Thoracic aorta (tissue), 2 donors: ENCODE data around the gene USP40. TPM values are rescaled to one million over a fixed set of nuclear protein-coding genes. Genes with fewer than 3 reads are reported as not detected.

Source experiments
- ATAC-seq: fragments of 150-250 bp; one replicate; pipeline ENCODE4 v1.8.0; 2017; ENCODE audit warnings: low read depth; ENCODE audit not compliant: insufficient number of reproducible peaks, low FRiP score
- DNase-seq: peaks from one replicate; pipeline ENCODE4 v3.0.0-alpha.2; 2020; ENCODE audit warnings: low spot score
- H3K27ac ChIP-seq, 2 donors: fragments of 200-600 bp; sonication (generic); 1 replicate in 1 of 2; 2 replicates in 1 of 2; pipeline ENCODE4 v1.5.1; 2016; ENCODE audit warnings: mild to moderate bottlenecking in 2 of 2, moderate library complexity in 2 of 2
- H3K27me3 ChIP-seq: fragments of 200-600 bp; sonication (generic); replicated peaks from 2 replicates; pipeline ENCODE4 v1.6.0; 2016; ENCODE audit warnings: mild to moderate bottlenecking; ENCODE audit not compliant: insufficient read depth
- H3K36me3 ChIP-seq: fragments of 200-600 bp; sonication (generic); one replicate; pipeline ENCODE4 v1.5.1; 2016
- H3K4me1 ChIP-seq, 2 donors: fragments of 200-600 bp; sonication (generic); 1 replicate in 1 of 2; 2 replicates in 1 of 2; pipeline versions ENCODE4 v1.5.1 to v1.6.0; 2016; ENCODE audit warnings: low read depth in 2 of 2, mild to moderate bottlenecking in 1 of 2; ENCODE audit not compliant: control insufficient read depth in 1 of 2
- H3K4me3 ChIP-seq: fragments of 200-600 bp; sonication (generic); 2 replicates; pipeline ENCODE4 v1.5.1; 2016; ENCODE audit warnings: mild to moderate bottlenecking
- H3K9me3 ChIP-seq: fragments of 200-600 bp; sonication (generic); 2 replicates; pipeline ENCODE4 v1.5.1; 2016
- total RNA-seq, 2 donors: library from RNA; depleted of rRNA; stranded (reverse); fragments of >200 nt; gene quantifications; one replicate each; pipeline versions ENCODE4 v1.1.0 to v1.2.3, GENCODE V29; 2016
- TF ChIP-seq, protein P1 (sequence below): fragments of 200-600 bp; sonication (generic); IDR thresholded peaks from one replicate; pipeline ENCODE4 v1.5.1; 2019; ENCODE audit warnings: antibody characterized with exemption

Gene USP40
- total RNA-seq, 2 donors from 2014 or later, result 23.3 to 30.0 TPM

DNA sequence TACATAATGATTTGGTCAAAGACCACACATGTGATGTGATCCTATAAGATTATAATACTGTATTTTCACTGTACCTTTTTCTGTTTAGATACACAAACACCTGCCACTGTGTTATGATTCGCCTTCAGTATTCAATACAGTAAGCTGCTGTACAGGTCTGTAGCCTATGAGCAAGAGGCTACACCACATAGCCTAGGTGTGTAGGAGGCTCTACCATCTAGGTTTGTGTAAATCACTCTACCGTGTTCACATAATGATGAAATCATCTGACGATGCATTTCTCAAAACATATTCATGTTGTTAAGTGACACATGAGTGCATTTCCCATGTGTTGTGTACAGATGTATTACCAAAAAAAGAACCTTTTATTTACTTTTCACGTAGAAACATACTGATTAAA is 74.5 kb downstream of the USP40 start:
- no peaks in the 10 kb centered on the region for H3K27me3 ChIP-seq
- DNase-seq, result no peak
- no peaks in the 10 kb centered on the region for H3K9me3 ChIP-seq
- H3K27ac ChIP-seq, result no peak overlapping the region
- H3K36me3 ChIP-seq, result peaks cover 3% of the 10 kb centered on the region
- peaks cover 19 to 33% of the 10 kb centered on the region in 2 donors for H3K4me1 ChIP-seq
- TF ChIP-seq, protein P1, sequence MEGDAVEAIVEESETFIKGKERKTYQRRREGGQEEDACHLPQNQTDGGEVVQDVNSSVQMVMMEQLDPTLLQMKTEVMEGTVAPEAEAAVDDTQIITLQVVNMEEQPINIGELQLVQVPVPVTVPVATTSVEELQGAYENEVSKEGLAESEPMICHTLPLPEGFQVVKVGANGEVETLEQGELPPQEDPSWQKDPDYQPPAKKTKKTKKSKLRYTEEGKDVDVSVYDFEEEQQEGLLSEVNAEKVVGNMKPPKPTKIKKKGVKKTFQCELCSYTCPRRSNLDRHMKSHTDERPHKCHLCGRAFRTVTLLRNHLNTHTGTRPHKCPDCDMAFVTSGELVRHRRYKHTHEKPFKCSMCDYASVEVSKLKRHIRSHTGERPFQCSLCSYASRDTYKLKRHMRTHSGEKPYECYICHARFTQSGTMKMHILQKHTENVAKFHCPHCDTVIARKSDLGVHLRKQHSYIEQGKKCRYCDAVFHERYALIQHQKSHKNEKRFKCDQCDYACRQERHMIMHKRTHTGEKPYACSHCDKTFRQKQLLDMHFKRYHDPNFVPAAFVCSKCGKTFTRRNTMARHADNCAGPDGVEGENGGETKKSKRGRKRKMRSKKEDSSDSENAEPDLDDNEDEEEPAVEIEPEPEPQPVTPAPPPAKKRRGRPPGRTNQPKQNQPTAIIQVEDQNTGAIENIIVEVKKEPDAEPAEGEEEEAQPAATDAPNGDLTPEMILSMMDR, result no peak
- ATAC-seq, result no peak
- no peak overlapping the region for H3K4me3 ChIP-seq

DNA sequence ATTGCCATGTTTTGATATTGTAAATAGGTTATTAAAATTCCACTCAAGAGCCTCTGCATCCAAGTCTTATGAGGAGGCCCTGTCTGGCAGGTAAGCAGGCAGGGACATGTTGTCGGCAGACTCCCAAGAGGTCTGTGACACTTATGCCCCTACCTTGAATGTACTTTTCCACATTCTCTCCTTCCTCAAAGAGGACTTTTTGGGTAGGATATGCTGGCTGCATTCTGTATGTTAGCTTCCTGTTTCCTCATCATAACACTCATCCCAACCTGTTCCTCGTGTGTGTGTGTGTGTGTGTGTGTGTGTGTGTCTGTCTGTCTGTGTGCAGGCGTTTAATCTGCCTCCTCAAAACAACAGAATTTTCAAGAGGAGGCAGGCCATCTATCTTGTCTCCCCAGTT is 75.3 kb downstream of the USP40 start:
- TF ChIP-seq, protein P1, result no peak
- peaks cover 25 to 40% of the 10 kb centered on the region in 2 donors for H3K4me1 ChIP-seq
- ATAC-seq (no peak), DNase-seq (no peak)
- no peaks in the 10 kb centered on the region for H3K9me3 ChIP-seq
- H3K4me3 ChIP-seq, result no peak overlapping the region
- H3K27me3 ChIP-seq, result no peaks in the 10 kb centered on the region
- peaks cover 3% of the 10 kb centered on the region for H3K36me3 ChIP-seq
- no peak overlapping the region for H3K27ac ChIP-seq

DNA sequence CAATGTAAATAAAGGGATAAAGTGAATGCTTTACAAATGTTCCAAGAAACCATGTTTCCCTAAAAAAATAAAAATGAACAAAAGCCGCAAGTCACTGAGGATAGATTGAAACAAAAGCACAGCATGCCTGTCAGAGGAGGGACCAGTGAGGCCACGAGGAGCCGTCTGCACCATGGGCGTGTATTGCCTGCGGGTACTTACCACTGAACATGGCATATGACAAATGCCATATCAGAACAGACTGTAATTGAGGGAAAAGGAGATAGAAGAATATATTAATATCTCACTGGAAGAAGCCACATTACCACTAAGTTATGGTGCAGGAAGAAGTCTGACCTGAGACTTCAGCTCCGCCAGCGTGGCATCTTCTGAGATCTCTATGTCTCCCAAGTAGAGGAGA is 75.8 kb downstream of the USP40 start:
- H3K27ac ChIP-seq, result no peak overlapping the region
- DNase-seq (no peak), ATAC-seq (no peak)
- no peaks in the 10 kb centered on the region for H3K27me3 ChIP-seq
- no peaks in the 10 kb centered on the region for H3K9me3 ChIP-seq
- H3K4me3 ChIP-seq, result no peak overlapping the region
- TF ChIP-seq, protein P1, result no peak
- H3K4me1 ChIP-seq, result peaks cover 30 to 45% of the 10 kb centered on the region in 2 donors
- H3K36me3 ChIP-seq, result no peaks in the 10 kb centered on the region

DNA sequence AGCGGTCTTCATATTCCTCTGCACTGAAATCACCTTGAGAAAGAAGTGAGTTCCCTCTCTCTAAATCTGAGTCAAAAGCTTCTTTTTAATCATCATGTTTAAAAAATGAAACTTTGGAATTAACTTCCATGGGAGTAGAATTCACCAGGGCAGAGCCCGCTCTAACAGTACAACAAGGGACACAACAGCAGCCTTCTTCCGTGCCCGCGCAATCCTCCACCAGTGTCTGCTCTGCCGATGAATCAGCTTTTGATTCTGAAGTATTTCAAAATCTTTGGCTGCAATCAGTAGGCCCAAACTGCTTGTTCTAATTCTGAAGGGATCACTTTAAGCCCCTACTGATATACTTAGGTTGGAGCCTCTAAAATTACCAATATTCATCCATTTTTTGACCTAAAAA is 76.9 kb downstream of the USP40 start:
- no peak for DNase-seq
- H3K36me3 ChIP-seq, result no peaks in the 10 kb centered on the region
- H3K9me3 ChIP-seq, result no peaks in the 10 kb centered on the region
- peak overlapping the region; percentile 86 to 89 for H3K27ac ChIP-seq
- H3K4me1 ChIP-seq, result peaks cover 30 to 55% of the 10 kb centered on the region in 2 donors
- no peak overlapping the region for H3K4me3 ChIP-seq
- no peak for ATAC-seq
- TF ChIP-seq, protein P1, result no peak
- no peaks in the 10 kb centered on the region for H3K27me3 ChIP-seq

DNA sequence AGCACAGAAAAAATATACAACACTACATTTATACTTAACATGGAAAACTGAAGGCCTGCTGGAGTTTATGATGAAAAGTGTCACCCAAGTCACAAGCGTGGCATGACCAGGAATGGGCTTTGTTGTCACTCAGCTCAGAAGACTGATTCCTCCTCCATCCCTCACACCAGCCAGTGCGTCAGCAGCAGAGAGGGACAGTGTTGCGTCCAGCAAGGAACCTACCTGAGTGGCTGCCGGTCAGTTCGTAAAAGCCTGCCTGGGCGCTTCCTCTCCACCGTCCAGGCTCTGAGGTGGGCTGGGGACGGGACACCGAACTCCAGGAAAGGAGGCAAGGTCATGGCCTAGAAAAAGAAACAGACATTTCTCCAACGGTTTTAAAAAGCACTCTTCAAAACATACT is 77.4 kb downstream of the USP40 start:
- ATAC-seq, result no peak
- no peak overlapping the region for H3K4me3 ChIP-seq
- no peak for DNase-seq
- TF ChIP-seq, protein P1, result no peak
- H3K36me3 ChIP-seq, result no peaks in the 10 kb centered on the region
- peak overlapping the region; percentile 86 to 89 for H3K27ac ChIP-seq
- no peaks in the 10 kb centered on the region for H3K9me3 ChIP-seq
- no peaks in the 10 kb centered on the region for H3K27me3 ChIP-seq
- peaks cover 30 to 59% of the 10 kb centered on the region in 2 donors for H3K4me1 ChIP-seq
